ENCODE results near the gene TMEM263. TPM values are rescaled to one million over a fixed set of nuclear protein-coding genes. Genes with fewer than 3 reads are reported as not detected.

Gene TMEM263
- total RNA-seq, 1 experiment from 2014 or later, result 35.0 TPM

DNA sequence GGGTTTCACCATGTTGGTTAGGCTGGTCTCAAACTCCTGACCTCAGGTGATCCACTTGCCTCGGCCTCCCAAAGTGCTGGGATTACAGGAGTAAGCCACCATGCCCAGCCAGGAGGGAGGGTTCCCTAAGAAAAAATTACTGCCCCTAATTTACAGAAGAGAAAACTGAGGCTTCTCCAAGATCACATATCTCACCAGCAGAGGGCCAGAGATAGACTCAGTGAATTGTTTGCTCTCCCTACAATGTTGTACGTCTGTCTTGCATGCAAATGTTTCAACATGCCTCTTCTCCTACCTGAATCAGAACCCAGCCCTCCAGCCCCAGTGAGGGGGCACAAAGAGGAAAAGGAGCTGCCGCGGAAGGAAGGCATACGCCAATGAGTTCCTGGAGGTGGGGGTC lies 48.3 kb upstream of the TMEM263 start:
- no peaks in the 10 kb centered on the region for H3K9me3 ChIP-seq (ENCODE audit: control insufficient read depth, insufficient read depth, low read depth, low read length)
- H3K27me3 ChIP-seq (ENCODE audit: control insufficient read depth, insufficient read depth, low read length), result peaks cover 7% of the 10 kb centered on the region; the same call in 1 of the 2 replicates
- TF ChIP-seq TCF7L2 (IDR thresholded peaks at IDR 0.05; ENCODE audit: low read depth, low read length), result no peak
- no peak for TF ChIP-seq SIN3A (IDR thresholded peaks at IDR 0.05; ENCODE audit: borderline replicate concordance, insufficient read depth, low read depth, low read length)
- no peak for TF ChIP-seq POLR2AphosphoS5 (IDR thresholded peaks at IDR 0.05; ENCODE audit: low read depth, low read length)
- TF ChIP-seq, protein P1, sequence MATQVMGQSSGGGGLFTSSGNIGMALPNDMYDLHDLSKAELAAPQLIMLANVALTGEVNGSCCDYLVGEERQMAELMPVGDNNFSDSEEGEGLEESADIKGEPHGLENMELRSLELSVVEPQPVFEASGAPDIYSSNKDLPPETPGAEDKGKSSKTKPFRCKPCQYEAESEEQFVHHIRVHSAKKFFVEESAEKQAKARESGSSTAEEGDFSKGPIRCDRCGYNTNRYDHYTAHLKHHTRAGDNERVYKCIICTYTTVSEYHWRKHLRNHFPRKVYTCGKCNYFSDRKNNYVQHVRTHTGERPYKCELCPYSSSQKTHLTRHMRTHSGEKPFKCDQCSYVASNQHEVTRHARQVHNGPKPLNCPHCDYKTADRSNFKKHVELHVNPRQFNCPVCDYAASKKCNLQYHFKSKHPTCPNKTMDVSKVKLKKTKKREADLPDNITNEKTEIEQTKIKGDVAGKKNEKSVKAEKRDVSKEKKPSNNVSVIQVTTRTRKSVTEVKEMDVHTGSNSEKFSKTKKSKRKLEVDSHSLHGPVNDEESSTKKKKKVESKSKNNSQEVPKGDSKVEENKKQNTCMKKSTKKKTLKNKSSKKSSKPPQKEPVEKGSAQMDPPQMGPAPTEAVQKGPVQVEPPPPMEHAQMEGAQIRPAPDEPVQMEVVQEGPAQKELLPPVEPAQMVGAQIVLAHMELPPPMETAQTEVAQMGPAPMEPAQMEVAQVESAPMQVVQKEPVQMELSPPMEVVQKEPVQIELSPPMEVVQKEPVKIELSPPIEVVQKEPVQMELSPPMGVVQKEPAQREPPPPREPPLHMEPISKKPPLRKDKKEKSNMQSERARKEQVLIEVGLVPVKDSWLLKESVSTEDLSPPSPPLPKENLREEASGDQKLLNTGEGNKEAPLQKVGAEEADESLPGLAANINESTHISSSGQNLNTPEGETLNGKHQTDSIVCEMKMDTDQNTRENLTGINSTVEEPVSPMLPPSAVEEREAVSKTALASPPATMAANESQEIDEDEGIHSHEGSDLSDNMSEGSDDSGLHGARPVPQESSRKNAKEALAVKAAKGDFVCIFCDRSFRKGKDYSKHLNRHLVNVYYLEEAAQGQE (IDR thresholded peaks at IDR 0.05; ENCODE audit: insufficient read depth in 1 of 2, low read depth in 2 of 2, low read length in 1 of 2), result no peak
- TF ChIP-seq, protein P2, sequence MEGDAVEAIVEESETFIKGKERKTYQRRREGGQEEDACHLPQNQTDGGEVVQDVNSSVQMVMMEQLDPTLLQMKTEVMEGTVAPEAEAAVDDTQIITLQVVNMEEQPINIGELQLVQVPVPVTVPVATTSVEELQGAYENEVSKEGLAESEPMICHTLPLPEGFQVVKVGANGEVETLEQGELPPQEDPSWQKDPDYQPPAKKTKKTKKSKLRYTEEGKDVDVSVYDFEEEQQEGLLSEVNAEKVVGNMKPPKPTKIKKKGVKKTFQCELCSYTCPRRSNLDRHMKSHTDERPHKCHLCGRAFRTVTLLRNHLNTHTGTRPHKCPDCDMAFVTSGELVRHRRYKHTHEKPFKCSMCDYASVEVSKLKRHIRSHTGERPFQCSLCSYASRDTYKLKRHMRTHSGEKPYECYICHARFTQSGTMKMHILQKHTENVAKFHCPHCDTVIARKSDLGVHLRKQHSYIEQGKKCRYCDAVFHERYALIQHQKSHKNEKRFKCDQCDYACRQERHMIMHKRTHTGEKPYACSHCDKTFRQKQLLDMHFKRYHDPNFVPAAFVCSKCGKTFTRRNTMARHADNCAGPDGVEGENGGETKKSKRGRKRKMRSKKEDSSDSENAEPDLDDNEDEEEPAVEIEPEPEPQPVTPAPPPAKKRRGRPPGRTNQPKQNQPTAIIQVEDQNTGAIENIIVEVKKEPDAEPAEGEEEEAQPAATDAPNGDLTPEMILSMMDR (IDR thresholded peaks at IDR 0.05), result no peak; the same call in 1 of the 2 replicates
- intact Hi-C loops (cut with micrococcal nuclease; ENCODE audit: unreplicated experiment), result no loop called here
- DNase-seq (ENCODE audit: low read depth, low spot score) (no peak), ATAC-seq (no peak)
- CTCF ChIA-PET, result no interaction called here
- H3K4me3 ChIP-seq (ENCODE audit: low read depth in 2 of 2, low read length in 2 of 2), result no peak overlapping the region
- no peak overlapping the region for H3K27ac ChIP-seq (ENCODE audit: low read length)
- H3K4me1 ChIP-seq (ENCODE audit: control insufficient read depth, insufficient read depth, low read length), result peaks cover 4% of the 10 kb centered on the region; the same call in 1 of the 2 replicates
- in situ Hi-C loops (cut with HindIII; ENCODE audit: low pct_unique_long_range_greater_than_20kb, low sequenced_read_pairs), result no loop called here
- BruUV-seq (replicated peaks), result no TSS peak
- no peaks in the 10 kb centered on the region for H3K36me3 ChIP-seq (ENCODE audit: control insufficient read depth, insufficient read depth, low read length)
- POLR2A ChIA-PET, result interaction anchor here (1.0 kb wide), 1 partner anchor 14 kb away, joined by 7 read pairs; no protein-coding TSS in a partner anchor

DNA sequence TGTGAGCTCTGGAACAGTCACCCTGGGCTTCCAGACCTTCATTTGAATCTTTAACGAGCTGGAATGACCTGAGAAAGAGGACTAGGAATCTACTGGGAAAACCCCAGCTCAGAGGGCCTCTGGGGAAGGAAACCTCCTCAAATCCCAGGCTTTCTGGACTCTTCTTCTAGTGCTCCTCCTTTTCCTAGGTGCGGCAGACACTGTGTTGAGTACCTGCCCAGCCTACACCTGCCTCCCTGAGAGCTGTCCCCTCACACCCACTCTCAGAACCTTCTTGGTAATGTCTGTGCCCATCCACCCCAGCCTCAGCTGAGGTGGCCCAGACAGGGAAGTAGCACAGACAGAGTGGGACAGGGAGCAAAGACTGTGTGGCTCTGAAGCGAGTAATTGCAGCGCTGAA lies 47.9 kb upstream of the TMEM263 start:
- intact Hi-C loops (cut with micrococcal nuclease; ENCODE audit: unreplicated experiment) (no loop called here), in situ Hi-C loops (cut with HindIII; ENCODE audit: low pct_unique_long_range_greater_than_20kb, low sequenced_read_pairs) (no loop called here)
- ATAC-seq (no peak), DNase-seq (ENCODE audit: low read depth, low spot score) (no peak)
- ChIA-PET CTCF (no interaction called here), POLR2A (no interaction called here)
- TF ChIP-seq, protein P2 (IDR thresholded peaks at IDR 0.05), result no peak
- no peak for TF ChIP-seq TCF7L2 (IDR thresholded peaks at IDR 0.05; ENCODE audit: low read depth, low read length)
- TF ChIP-seq, protein P1 (IDR thresholded peaks at IDR 0.05; ENCODE audit: insufficient read depth in 1 of 2, low read depth in 2 of 2, low read length in 1 of 2), result no peak
- no peak overlapping the region for H3K4me3 ChIP-seq (ENCODE audit: low read depth in 2 of 2, low read length in 2 of 2)
- H3K9me3 ChIP-seq (ENCODE audit: control insufficient read depth, insufficient read depth, low read depth, low read length), result no peaks in the 10 kb centered on the region
- peaks cover 7% of the 10 kb centered on the region; the same call in 1 of the 2 replicates for H3K27me3 ChIP-seq (ENCODE audit: control insufficient read depth, insufficient read depth, low read length)
- peaks cover 4% of the 10 kb centered on the region; the same call in 1 of the 2 replicates for H3K4me1 ChIP-seq (ENCODE audit: control insufficient read depth, insufficient read depth, low read length)
- no TSS peak for BruUV-seq (replicated peaks)
- H3K27ac ChIP-seq (ENCODE audit: low read length), result no peak overlapping the region
- no peaks in the 10 kb centered on the region for H3K36me3 ChIP-seq (ENCODE audit: control insufficient read depth, insufficient read depth, low read length)
